GM21526 (cell line): ENCODE measurements around the gene EMX1.

Experiments
- ATAC-seq: cut with Tn5 transposase; IDR thresholded peaks from one replicate; pipeline ENCODE4 v1.9.1; 2021; ENCODE audit warnings: moderate library complexity; ENCODE audit not compliant: unreplicated experiment, low FRiP score

The EMX1 gene

DNA sequence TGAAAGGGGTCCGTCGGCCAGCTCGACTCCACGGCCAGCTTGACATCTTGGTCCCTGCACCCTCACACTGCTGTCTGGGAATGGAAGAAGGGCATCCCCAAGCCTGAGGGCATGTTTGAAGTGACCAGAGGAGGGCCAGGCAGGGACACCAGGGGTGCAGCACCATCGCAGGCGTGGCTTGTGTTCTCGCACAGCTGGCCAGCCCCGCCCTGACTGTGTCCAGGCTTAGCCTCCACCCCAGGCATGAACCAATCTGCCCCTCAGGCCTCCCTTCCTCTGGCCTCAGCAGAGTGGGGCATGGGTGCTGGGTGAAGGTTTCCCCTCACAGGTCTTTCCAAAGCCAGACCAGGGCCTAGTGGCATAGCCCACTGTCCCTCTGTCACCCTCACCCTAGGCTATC lies 25.0 kb downstream of the EMX1 start:
- no peak for ATAC-seq

- ATAC-seq: no peak
Observed at GRCh38 chr2:72942881-72943418, 25.6 kb downstream of the EMX1 start.

DNA sequence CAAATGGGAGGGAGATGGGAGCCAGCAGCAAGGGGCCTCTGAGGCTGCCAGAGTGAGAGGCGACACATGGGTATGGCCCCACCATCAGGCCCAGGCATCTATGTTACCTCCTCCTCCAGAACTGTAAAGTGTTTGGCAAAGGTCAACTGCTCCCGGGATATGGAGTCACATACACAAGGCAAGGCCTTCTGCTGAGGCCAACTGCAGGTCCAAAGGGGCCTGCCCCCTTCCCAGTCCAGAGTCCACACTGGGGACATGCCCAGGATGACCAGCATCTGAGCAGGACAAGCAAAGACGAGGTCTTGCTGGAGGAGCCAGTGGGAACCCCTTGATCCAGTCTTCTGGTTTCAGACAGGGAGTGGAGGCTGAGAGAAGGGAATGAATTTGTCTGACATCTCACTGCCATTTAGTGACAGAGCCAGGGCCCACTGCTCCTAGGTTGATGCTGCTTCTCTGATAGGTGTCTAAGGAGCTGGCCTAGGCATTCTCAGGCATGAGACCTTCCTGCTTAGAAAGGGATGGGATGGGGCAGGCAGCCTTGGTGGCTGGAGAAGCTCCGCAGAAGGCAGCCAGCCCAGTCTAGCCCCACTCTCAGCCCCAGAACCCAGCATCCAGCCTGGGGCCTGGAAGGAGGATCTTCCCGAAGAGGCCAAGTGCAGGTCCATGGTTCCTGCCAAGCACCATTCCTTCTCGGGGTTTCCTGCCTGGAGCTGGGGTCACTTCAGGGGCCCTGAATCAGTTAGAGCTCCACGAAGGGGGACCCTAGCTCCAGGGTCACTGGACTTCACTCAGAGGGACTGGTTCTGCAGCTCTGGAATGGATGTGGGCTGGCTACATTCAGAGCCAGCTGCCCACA lies 26.4 kb downstream of the EMX1 start:
- ATAC-seq: no peak

DNA sequence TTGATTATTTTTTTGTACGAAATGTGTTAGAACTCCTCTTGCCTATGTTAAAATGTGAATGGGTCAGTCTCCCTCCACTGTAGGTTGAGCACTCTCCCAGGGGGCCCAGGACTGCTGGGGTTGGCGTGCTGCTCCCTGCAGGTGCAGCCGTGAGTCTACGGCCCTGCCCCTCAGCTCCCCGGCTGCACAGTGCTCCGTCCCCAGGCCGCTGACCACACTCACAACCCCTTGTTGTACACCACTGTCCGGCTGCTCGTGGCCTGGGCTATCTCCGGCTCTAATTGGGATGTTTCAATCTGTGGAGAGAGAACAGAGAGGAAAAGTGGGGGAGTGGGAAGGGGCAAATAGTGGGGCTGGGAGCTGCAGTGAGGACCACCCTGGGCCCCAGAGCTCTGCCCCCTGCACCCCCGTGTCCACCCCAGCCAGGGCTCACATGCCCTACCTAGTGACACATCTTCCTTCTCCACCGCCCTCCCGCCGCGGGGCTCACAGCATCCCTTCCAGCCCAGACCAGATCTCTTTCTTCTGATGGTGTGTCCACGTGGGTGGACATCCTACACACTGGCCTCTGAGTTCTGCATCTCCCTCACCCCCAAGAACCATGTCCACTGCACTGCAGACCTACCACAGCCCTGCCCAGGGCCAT lies 27.6 kb downstream of the EMX1 start:
- no peak for ATAC-seq

GRCh38 chr2:72945450-72946019 lies 28.2 kb downstream of the EMX1 start:
- no peak for ATAC-seq

DNA sequence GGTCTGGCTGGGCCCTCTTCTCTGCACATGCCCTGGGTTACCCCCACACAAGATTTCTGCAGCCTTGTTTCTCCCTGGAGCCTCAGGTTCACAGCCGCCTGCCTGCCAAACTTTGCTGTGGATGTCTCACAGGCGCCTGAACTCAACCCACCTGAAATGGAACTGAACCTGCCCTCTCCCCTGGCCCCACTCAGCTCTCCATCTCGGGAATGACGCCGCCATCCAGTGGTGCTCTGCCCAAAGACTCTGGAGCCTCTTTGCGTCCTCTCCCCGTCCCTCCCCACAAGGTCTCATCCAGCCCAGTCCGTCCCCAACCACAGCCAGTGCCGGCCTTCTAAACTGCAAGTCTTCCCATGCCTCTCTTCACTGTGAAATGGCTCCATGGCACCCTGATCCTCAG lies 29.1 kb downstream of the EMX1 start:
- no peak for ATAC-seq

DNA sequence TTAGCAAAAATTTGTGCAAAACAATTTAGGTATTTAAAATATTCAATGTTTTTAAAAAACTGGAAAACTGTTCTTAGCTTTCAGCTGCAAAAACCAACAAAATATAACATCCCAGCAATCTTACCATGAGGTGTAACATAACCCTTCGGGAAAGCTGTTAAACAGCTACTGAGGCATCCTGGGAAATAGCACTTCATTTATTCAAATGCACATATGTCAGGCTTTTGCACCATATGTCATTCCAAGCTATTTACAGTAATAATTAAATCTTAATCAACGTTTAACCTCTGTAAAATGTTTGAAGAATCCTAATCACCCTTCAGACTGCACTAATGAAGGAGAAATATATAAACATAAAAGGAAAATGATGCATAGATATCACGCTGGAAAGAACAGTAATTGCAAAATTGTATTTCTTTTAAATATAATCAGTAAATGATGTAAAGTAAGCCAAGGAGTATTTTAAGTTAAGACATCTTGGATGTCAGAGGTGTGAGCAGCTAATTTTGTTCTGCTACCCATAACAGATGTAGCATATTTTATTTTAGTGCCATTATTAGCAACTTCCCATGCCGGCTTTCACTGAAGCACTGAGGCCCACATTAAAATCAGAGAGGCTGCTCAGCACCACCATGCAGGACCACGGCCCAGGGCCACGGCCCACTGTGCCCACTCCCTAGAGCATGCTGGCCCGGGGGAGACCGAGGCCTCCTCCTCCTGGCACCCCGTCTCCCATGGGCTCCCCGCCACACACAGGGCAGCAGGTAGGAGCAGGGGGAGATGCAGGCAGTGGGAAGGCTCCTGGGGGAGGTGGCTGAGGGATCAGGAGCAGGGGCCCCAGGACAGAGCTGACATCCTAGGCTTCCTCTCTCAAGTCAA lies 30.9 kb downstream of the EMX1 start:
- ATAC-seq: no peak

- ATAC-seq: no peak
Observed at GRCh38 chr2:72949045-72949444, 31.7 kb downstream of the EMX1 start.

DNA sequence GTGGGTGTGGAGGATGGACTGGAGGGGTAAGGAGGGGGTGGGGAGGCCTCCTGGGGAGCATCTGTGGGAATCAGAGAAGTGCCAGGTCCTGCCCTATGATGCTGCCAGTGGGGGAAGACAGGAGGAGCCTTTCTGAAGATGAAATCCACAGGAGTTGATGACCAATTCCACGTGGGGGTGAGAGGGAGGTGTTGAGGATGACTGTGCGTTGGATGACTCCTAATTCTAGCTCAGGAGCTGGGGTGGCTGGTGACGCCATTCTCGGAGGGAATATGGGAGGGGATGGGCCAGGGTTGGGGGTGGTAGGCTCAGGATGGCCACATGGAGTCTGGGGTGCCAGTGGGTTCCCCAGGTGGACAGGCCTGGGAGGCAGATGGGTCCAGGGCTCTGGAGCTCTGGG lies 32.3 kb downstream of the EMX1 start:
- no peak for ATAC-seq

DNA sequence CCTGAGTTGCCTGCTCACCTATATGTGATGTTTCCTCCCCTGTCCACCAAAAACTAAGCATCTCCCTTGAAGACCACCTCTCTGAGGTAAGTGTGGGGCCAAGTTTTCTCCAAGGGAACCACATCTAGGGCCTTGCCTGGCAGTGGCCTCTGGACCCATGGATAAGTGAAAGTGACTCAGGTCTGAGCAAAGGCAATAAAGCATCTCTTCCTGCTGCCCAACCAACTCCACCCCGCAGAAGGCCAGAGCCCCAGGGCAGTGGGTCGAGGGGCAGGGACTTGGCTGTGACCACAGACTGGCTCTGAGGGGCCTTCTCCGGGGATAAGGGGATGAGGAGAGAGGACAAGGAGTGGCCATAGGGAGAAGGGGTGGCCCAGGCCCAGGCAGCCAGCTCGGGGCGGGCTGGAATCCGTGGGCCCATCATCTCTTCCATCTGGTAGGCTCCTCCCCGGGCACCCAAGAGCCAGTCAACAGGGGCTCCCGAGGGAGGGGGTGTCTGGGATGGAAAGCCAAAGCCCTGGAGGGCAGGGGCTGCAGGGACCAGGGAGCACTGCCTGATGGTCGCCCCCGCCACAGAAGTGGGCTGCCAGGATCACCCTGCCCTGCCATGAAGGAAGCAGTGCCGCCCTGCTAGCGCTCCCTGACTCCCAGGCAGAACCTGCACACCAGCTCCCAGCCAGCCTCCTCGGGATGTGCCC lies 33.4 kb downstream of the EMX1 start:
- ATAC-seq: no peak

- no peak for ATAC-seq
Observed at GRCh38 chr2:72951303-72952095, 34.2 kb downstream of the EMX1 start.

GRCh38 chr2:72952110-72952823 lies 34.9 kb downstream of the EMX1 start:
- ATAC-seq: no peak

DNA sequence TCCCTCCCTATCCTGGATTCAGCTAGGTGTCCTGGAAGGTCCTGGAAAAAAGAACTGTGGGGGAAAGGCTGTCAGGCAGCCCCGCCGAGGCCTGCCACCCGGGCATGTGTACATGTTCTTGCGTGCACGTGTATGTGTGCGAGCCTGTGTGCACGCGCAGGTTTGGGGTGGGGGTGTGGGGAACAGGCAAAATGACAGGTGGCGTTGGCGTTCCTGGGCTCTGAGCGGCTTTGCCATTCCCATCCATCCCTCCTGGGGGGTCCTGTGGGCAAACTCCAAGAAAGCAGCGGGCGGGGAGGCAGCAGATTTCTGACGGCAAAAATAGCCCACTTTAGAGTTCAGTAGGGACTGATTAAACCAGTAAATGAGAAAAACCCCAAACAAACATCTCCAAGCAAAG lies 35.6 kb downstream of the EMX1 start:
- no peak for ATAC-seq

DNA sequence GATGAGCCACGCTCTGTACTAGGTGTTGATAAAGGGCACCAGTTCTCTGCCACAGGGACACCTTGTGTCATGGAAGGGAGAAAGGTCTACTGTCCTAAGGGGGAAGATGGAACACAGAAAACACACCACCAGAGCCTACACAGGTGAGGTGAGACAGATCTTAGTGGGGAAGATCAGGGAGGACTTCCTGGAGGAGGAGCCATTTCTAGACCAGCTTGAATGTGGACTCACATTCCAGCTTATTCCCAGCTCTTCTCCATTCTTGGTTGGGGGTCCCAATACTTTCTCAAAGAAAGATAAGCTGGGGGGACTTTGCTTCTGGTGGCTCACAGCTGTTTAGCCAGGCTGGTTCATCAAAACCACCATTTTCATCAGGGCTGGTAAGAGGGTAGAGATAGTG lies 36.2 kb downstream of the EMX1 start:
- no peak for ATAC-seq

DNA sequence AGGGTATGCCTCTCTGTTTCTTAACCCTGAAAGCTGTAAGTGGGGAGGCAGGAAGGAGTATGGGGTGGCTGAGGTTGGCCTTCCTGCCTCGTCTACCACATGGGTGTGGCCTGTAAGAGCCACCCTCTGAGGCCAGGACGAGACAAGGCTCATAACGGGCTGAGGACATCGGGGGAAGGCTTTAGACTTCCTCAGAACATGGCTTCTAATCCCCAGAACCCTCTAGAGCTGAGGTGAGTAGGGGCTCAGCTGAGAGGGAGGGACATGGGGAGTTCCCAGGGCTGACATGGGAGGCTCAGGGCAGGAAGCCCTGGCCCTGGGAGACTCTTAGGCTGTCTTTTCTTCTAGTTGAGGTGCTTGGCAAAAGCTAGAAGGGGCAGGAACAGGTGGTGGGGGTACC lies 36.7 kb downstream of the EMX1 start:
- ATAC-seq: no peak

DNA sequence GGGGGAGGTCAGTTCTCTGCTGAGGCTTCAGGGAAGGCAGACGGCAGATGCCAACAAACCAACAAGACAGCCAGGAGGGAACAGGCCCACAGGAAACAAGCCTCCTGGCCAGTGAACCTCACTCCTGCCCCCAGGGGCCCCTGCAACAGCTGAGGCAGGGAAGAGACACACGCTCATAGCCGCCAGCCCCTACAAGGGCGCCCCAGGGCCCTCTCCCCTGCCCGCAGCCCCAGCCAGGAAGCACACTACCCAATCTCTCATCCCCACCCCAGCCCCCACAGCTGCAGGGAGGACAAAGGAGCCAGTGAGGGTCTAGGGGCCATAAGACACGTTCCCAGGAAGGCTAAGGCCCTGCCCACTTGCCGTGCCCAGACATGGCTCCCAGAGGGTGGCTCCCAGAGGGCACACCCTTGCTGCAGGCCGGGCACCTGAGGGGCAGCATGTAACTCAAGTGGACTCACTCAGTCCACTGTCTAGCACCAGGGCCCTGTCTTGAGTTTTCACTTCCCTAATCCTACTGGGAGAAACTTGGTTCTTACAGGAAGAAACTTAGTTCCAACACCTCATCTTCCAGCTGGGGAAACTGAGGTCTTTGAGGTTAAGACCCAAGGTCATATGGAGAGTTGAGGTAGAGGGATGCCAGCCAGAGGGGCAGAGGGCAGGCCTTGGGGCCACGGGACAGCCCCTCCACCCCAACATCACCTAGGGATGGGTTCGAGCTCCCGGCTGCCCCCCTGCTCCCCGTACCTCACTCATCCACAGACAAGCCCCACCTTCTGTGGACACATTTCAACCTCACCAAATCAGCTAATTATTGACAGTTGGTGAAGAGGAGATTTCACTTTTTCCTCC lies 37.3 kb downstream of the EMX1 start:
- no peak for ATAC-seq

DNA sequence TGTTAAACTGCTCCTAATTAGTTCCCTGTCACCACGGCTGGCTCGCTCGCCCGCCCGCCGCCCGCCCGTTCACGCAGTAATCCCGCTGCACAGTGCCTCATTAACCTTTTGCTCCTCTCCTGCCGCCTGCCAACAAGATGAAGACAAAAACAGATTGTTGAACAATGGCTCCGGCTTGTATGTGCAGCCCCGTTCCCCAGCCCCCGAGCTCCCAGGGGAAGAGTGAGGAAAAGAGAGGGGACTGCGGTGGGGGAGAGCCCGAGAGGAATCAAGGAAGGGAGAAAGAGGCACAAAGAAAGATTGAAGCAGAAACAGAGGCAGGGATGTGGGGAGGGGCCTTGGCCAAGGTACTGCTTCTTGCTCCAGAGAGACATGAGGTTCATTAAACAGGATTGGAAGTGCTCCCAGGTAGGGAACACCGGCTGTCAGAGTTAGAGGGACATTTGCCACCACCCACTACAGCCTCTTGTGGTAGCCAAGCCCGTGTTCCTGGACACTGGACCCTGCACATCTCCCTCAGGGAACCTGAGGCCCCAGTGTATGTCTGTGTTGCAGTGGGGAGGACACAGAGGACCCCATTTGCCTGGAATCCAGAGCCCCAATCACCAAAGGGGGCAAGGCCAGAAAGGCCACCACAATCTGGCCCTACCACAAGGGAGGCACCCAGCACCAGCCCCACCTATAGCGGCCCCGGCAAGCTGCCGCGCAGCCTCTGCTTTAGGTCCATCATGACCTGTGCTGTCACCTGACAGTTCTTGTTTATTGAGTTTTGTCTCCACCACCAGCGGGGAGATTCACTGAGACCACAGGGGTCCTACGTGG lies 38.1 kb downstream of the EMX1 start:
- no peak for ATAC-seq
